Panc1 (cell line): ENCODE measurements around the gene RPS6KB1.

Source experiments
- CTCF ChIP-seq: fragments of 450-650 bp; IDR thresholded peaks from 2 replicates; pipeline ENCODE4 v1.5.1; 2017; ENCODE audit warnings: mild to moderate bottlenecking
- POLR2AphosphoS5 ChIP-seq: IDR thresholded peaks from 2 replicates; pipeline ENCODE4 v1.6.1; 2012; ENCODE audit warnings: mild to moderate bottlenecking, low read depth, low read length, moderate library complexity
- REST ChIP-seq, 2 experiments: IDR thresholded peaks; 2 replicates each; pipeline ENCODE4 v1.6.1; 2011 to 2012; ENCODE audit warnings: low read depth in 2 of 2, control low read depth in 1 of 2, low read length in 1 of 2, mild to moderate bottlenecking in 1 of 2, moderate library complexity in 1 of 2; ENCODE audit not compliant: insufficient read depth in 1 of 2

- no peak for TF ChIP-seq REST (IDR thresholded peaks at IDR 0.05; ENCODE audit: insufficient read depth in 1 of 2, low read depth in 2 of 2, low read length in 1 of 2)
- TF ChIP-seq CTCF = no peak
- no peak for TF ChIP-seq POLR2AphosphoS5
Measured at GRCh38 chr17:59872351-59872750, 20.6 kb upstream of the RPS6KB1 start.
